Left ventricle myocardium inferior (tissue), 1 donor: Measurements from ENCODE around the gene ANKRD10. TPM values are rescaled to one million over a fixed set of nuclear protein-coding genes. Genes with fewer than 3 reads are reported as not detected.
"Not testable (repeated sequence)": the region's sequence is repeated elsewhere in the genome, so short reads cannot be mapped to it uniquely, and the experiment has no call there.

Experiments
- DNase-seq: peaks from one replicate; pipeline ENCODE4 v3.0.0-alpha.2; 2020
- H3K27ac ChIP-seq: fragments of 200-600 bp; replicated peaks from 2 replicates; pipeline ENCODE4 v1.8.0; 2021
- H3K27me3 ChIP-seq: fragments of 200-600 bp; 2 replicates; pipeline ENCODE4 v1.8.0; 2021; ENCODE audit warnings: low read depth
- H3K36me3 ChIP-seq: fragments of 200-600 bp; 2 replicates; pipeline ENCODE4 v1.8.0; 2021
- H3K4me1 ChIP-seq: fragments of 200-600 bp; 2 replicates; pipeline ENCODE4 v1.8.0; 2021
- H3K4me3 ChIP-seq: fragments of 200-600 bp; 2 replicates; pipeline ENCODE4 v1.8.0; 2021; ENCODE audit warnings: mild to moderate bottlenecking, moderate library complexity
- H3K9me3 ChIP-seq: fragments of 200-600 bp; replicated peaks from 2 replicates; pipeline ENCODE4 v1.8.0; 2021
- intact Hi-C: fragments of 100-400 bp; cut with micrococcal nuclease; formaldehyde crosslinking; loops from one replicate; pipeline ENCODE4 v1.11.0; 2022
- total RNA-seq: library from RNA; stranded (reverse); fragmentation: NEBNext Ultra II Directional; extraction: Animal tissue kit (Norgen Biotek cat#: 25700); gene quantifications from one replicate; pipeline ENCODE4 v1.2.1, GENCODE V29; 2021
- TF ChIP-seq, protein P1 (sequence below): fragments of 200-600 bp; IDR thresholded peaks from 2 replicates; pipeline ENCODE4 v1.8.0; 2021; ENCODE audit warnings: antibody characterized with exemption, mild to moderate bottlenecking, borderline replicate concordance
- donor health status: DM: no; HTN: yes; CAD: no; lungs with severe emphysema.

The ANKRD10 gene
- total RNA-seq, 1 donor from 2014 or later: 45.9 TPM

DNA sequence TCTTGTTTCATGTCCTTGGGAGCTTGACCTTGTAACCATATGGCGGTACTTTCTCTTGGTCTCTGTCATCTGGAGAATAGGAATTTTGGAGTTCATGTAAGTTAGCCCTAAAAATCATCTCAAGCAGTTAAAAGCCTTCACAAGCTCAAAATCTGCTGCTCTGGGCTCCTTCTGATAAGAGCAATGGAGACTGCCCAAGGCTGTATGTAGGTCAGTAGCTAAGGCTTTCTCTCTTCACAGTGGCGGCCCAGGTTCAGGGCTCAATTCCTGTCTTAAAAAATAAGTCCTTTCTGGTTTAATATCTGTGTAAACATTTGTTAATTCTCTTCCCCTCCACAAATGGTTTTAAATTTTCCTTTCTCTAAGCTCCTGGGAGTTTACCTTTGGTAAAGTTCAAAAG is 45.3 kb upstream of the ANKRD10 start:
- no peaks in the 10 kb centered on the region for H3K27me3 ChIP-seq
- no peak for DNase-seq
- TF ChIP-seq, protein P1, sequence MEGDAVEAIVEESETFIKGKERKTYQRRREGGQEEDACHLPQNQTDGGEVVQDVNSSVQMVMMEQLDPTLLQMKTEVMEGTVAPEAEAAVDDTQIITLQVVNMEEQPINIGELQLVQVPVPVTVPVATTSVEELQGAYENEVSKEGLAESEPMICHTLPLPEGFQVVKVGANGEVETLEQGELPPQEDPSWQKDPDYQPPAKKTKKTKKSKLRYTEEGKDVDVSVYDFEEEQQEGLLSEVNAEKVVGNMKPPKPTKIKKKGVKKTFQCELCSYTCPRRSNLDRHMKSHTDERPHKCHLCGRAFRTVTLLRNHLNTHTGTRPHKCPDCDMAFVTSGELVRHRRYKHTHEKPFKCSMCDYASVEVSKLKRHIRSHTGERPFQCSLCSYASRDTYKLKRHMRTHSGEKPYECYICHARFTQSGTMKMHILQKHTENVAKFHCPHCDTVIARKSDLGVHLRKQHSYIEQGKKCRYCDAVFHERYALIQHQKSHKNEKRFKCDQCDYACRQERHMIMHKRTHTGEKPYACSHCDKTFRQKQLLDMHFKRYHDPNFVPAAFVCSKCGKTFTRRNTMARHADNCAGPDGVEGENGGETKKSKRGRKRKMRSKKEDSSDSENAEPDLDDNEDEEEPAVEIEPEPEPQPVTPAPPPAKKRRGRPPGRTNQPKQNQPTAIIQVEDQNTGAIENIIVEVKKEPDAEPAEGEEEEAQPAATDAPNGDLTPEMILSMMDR: no peak
- peaks cover 3% of the 10 kb centered on the region for H3K4me1 ChIP-seq
- H3K9me3 ChIP-seq: peaks cover 26% of the 10 kb centered on the region
- intact Hi-C loops: no loop called here
- no peak overlapping the region for H3K4me3 ChIP-seq
- no peaks in the 10 kb centered on the region for H3K36me3 ChIP-seq
- no peak overlapping the region for H3K27ac ChIP-seq

DNA sequence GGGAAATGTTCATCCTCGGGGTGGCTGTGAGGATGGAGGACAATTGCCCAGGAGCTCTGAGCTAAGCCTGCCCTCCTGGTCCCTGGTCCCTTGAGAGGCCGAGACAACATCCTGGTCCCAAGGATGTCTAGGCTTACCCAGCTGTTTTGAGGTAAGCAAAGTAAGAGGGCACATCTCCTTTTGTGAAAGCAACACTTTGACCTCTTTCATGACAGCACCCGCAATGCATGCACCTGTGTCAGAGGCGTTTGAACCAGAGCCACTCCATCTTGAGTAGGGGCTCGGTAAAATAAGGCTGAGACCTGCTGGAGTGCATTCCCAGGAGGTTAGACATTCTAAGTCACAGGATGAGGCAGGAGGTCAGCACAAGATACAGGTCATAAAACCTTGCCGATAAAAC is 43.1 kb upstream of the ANKRD10 start:
- intact Hi-C loops: no loop called here
- DNase-seq: no peak

DNA sequence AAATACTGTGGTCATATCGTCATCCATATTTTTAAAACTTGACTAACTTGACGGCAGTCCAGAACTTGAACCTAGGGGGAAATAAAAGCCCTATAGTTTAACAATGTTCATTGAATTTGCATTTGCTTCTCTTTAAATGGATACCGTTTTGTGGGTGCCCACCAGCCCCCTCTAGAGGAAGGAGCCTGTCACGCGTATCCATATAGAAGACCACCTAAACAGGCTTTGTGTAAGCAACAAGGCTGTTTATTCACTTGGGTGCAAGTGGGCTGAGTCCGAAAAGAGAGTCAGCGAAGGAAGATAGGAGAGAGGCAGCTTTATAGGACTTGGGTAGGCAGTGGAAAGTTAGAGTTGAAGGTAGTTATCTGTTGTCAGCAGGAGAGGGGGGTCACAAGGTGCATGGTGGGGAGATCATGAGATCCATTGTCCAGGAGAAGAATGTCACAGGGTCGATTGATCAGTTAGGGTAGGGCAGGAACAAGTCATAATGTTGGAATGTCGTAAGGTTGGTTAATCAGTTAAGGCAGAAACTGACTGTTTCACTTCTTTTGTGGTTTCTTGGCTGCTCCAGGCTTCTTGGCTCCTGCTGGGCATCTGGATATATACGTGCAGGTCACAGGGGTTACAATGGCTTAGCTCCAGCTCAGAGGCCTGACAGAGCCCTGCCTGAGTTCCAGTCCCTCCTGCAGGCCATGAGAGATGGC is 42.5 kb upstream of the ANKRD10 start:
- Histone ChIP-seq H3K9me3 (peaks cover 11% of the 10 kb centered on the region), H3K4me3 (no peak overlapping the region), H3K36me3 (no peaks in the 10 kb centered on the region), H3K27ac (no peak overlapping the region), H3K4me1 (peaks cover 7% of the 10 kb centered on the region), H3K27me3 (no peaks in the 10 kb centered on the region)
- no peak for DNase-seq
- TF ChIP-seq, protein P1: peak; percentile 17
- intact Hi-C loops: no loop called here

More for the DNA sequence above, 43.1 kb upstream of the ANKRD10 start:
- TF ChIP-seq, protein P1: no peak
- no peaks in the 10 kb centered on the region for H3K27me3 ChIP-seq
- peaks cover 7% of the 10 kb centered on the region for H3K4me1 ChIP-seq
- H3K9me3 ChIP-seq: peaks cover 16% of the 10 kb centered on the region
- H3K36me3 ChIP-seq: no peaks in the 10 kb centered on the region
- no peak overlapping the region for H3K4me3 ChIP-seq
- no peak overlapping the region for H3K27ac ChIP-seq

DNA sequence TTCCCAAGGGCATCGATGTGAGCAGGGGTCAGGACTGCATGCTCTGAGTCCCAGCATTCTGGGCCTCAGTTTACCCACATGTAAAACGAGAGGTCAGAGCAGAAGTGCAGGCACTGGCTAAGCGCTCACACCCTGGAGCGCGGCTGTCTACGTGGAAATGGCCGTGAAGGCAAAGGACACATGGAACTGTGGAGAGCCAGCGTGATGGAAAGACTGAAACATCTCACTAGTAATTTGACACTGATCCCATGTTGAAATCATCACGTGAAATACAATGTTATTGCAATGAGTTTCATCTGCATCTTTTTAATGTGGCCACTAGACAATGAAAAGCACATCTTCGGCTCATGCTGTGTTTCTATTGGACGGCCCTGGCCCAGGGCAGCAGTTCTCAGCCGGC is 41.3 kb upstream of the ANKRD10 start:
- H3K27ac ChIP-seq, H3K4me3 ChIP-seq, H3K4me1 ChIP-seq, H3K27me3 ChIP-seq, DNase-seq, intact Hi-C loops, H3K36me3 ChIP-seq, H3K9me3 ChIP-seq: not testable (repeated sequence)

DNA sequence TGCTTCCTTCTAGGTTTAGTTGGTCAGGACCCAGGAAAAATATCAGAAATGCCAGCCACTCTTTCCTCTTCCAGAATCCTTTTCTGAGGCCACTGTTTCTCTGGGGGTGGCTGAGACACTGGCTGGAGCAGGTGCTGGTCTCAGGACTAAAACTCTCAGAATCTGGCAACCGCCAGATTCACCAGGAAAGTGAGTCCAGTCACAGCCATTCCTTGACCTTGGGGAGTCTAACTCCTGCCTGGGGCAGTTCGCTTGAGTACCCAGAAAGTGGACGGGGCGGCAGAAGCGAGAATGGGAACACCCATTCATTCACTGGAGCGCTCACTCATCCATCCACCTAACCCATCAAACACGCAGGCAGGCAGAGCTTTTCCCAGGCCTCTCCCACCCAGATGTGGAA is 40.7 kb upstream of the ANKRD10 start:
- intact Hi-C loops, H3K4me3 ChIP-seq, H3K27ac ChIP-seq, H3K4me1 ChIP-seq, DNase-seq, H3K27me3 ChIP-seq, H3K36me3 ChIP-seq, H3K9me3 ChIP-seq: not testable (repeated sequence)

DNA sequence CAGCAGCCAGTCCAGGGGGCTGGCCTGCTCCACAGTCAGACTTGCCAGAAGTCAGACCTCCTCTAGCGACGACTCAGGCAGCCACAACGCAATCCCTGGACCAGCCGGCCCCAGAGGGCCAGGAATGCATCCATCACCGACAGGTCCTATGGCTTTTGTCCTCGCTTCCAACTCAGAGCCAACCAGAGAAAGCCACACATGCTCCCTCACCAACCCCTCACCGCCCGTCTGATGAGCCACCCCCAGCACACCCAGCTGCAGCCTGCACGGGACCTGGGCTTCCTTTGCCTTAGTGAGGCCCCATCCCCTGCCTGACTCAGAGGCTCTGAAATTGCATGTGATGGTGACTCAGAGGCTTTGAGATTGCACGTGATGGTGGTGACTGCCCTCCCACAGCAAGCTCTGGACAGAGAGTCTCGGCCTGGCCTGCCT is 40.2 kb upstream of the ANKRD10 start:
- H3K36me3 ChIP-seq, H3K27me3 ChIP-seq, H3K9me3 ChIP-seq, DNase-seq, H3K4me1 ChIP-seq, H3K27ac ChIP-seq, H3K4me3 ChIP-seq, intact Hi-C loops: not testable (repeated sequence)

DNA sequence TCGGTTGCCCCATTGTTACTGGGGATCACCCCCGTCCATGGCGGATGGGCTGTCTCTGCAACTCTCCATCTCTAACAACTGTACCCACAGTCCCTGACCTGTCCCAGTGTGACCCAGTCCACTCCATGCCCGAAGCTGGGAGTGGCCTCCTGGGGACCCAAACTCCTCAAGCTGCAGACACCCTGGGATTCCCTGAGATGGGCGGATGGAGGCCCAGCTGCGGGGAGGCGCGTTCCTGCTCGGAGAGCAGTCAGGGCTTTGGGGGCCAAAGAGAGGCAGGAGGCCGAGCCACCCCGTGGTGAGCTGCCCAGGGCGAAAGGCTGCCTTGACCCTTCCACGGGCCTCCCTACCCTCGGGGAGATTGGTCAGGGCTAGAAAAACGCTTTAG is 39.7 kb upstream of the ANKRD10 start:
- H3K4me1 ChIP-seq, H3K27me3 ChIP-seq, H3K4me3 ChIP-seq, intact Hi-C loops, H3K36me3 ChIP-seq, DNase-seq, H3K27ac ChIP-seq, H3K9me3 ChIP-seq: not testable (repeated sequence)
